Measurements from ENCODE around the gene ZNF728. TPM values are rescaled to one million over a fixed set of nuclear protein-coding genes. Genes with fewer than 3 reads are reported as not detected.
"Not testable (repeated sequence)": the region's sequence is repeated elsewhere in the genome, so short reads cannot be mapped to it uniquely, and the experiment has no call there.

ZNF728 gene
- not detected in 2 replicates for total RNA-seq

- no peak for DNase-seq (ENCODE audit: low read depth, low spot score)
Measured at GRCh38 chr19:23002690-23003422, at the start of gene ZNF728. Gene ZNF728, minus strand, starts transcription at chr19:23003176. Its CDS starts 146 bp downstream, at chr19:23003030.

- no peak for DNase-seq (ENCODE audit: low read depth, low spot score)
Measured at GRCh38 chr19:23052349-23052748, 49.4 kb upstream of the ZNF728 start.

- DNase-seq (ENCODE audit: low read depth, low spot score) = no peak
Measured at GRCh38 chr19:23049256-23049655, 46.3 kb upstream of the ZNF728 start.

- DNase-seq (ENCODE audit: low read depth, low spot score) = no peak
Measured at GRCh38 chr19:23046743-23047142, 43.8 kb upstream of the ZNF728 start.

- no peak for DNase-seq (ENCODE audit: low read depth, low spot score)
Measured at GRCh38 chr19:23033721-23034120, 30.7 kb upstream of the ZNF728 start.

- no peak for DNase-seq (ENCODE audit: low read depth, low spot score)
Measured at GRCh38 chr19:23015660-23016059, 12.7 kb upstream of the ZNF728 start.

GRCh38 chr19:22994957-22995356 lies 8.0 kb downstream of the ZNF728 start:
- DNase-seq (ENCODE audit: low read depth, low spot score) = not testable (repeated sequence)

- DNase-seq (ENCODE audit: low read depth, low spot score) = no peak
Measured at GRCh38 chr19:22976248-22976647, 26.7 kb downstream of the ZNF728 start.

- DNase-seq (ENCODE audit: low read depth, low spot score) = not testable (repeated sequence)
Measured at GRCh38 chr19:22975546-22976136, 27.3 kb downstream of the ZNF728 start.

- DNase-seq (ENCODE audit: low read depth, low spot score) = no peak
Measured at GRCh38 chr19:22945560-22945959, 57.4 kb downstream of the ZNF728 start.

GRCh38 chr19:22935151-22935550 lies 67.8 kb downstream of the ZNF728 start:
- no peak for DNase-seq (ENCODE audit: low read depth, low spot score)

GRCh38 chr19:22927576-22927975 lies 75.4 kb downstream of the ZNF728 start:
- DNase-seq (ENCODE audit: low read depth, low spot score) = not testable (repeated sequence)

GRCh38 chr19:22925181-22925580 lies 77.8 kb downstream of the ZNF728 start:
- not testable (repeated sequence) for DNase-seq (ENCODE audit: low read depth, low spot score)

Other genes starting within 250 kb of the ZNF728 start
- not detected in 2 replicates for gene ZNF99, start 219.0 kb downstream of the ZNF728 start, total RNA-seq
- gene ZNF723, start 170.9 kb downstream of the ZNF728 start, total RNA-seq = not detected in 2 replicates
- gene ZNF730, start 113.8 kb upstream of the ZNF728 start, total RNA-seq = 1.5 and 1.9 TPM in 2 replicates
- 8.2 and 10.0 TPM in 2 replicates for gene ZNF724, start 247.2 kb upstream of the ZNF728 start, total RNA-seq